Measurements from ENCODE around the gene SLC39A2.
"Not testable (repeated sequence)": the region's sequence is repeated elsewhere in the genome, so short reads cannot be mapped to it uniquely, and the experiment has no call there.

Gene SLC39A2

GRCh38 chr14:20998674-20999366, at the start of gene SLC39A2:
SLC39A2 (plus strand) TSS chr14:20999293; CDS start chr14:20999447, 154 bp downstream.
- no peak for DNase-seq

GRCh38 chr14:20954736-20955537, 44.2 kb upstream of the SLC39A2 start, which contains the start of gene RNASE2:
RNASE2 (plus strand) TSS chr14:20955487; CDS start chr14:20955772, 285 bp downstream.
- not testable (repeated sequence) for DNase-seq

GRCh38 chr14:20955538-20955873, 43.6 kb upstream of the SLC39A2 start:
- not testable (repeated sequence) for DNase-seq

- DNase-seq = no peak
Observed at GRCh38 chr14:20956376-20956976, 42.6 kb upstream of the SLC39A2 start.

GRCh38 chr14:20958946-20959345, 40.1 kb upstream of the SLC39A2 start:
- DNase-seq = not testable (repeated sequence)

- DNase-seq = no peak
Observed at GRCh38 chr14:20969336-20969735, 29.8 kb upstream of the SLC39A2 start.

GRCh38 chr14:20970647-20970982, 28.5 kb upstream of the SLC39A2 start:
- DNase-seq = no peak

- peak; percentile 88 for DNase-seq
Observed at GRCh38 chr14:20970983-20971704, 27.9 kb upstream of the SLC39A2 start.

GRCh38 chr14:20971705-20972021, 27.4 kb upstream of the SLC39A2 start:
- DNase-seq = no peak

- DNase-seq = no peak
Observed at GRCh38 chr14:20973501-20973900, 25.6 kb upstream of the SLC39A2 start.

- no peak for DNase-seq
Observed at GRCh38 chr14:20976291-20976690, 22.8 kb upstream of the SLC39A2 start.

- DNase-seq = no peak
Observed at GRCh38 chr14:20978687-20979086, 20.4 kb upstream of the SLC39A2 start.

GRCh38 chr14:20980906-20981305, 18.2 kb upstream of the SLC39A2 start:
- DNase-seq = no peak

- DNase-seq = no peak
Observed at GRCh38 chr14:20982646-20983369, 16.3 kb upstream of the SLC39A2 start.

GRCh38 chr14:20985650-20986049, 13.4 kb upstream of the SLC39A2 start:
- not testable (repeated sequence) for DNase-seq

GRCh38 chr14:20986811-20987210, 12.3 kb upstream of the SLC39A2 start:
- DNase-seq = no peak

- no peak for DNase-seq
Observed at GRCh38 chr14:20988717-20989470, 10.2 kb upstream of the SLC39A2 start.

- no peak for DNase-seq
Observed at GRCh38 chr14:20989471-20989786, 9.7 kb upstream of the SLC39A2 start.

GRCh38 chr14:20989787-20990600, 9.1 kb upstream of the SLC39A2 start, which contains the start of gene METTL17:
METTL17 (plus strand) TSS chr14:20989980; CDS start chr14:20990003, 23 bp downstream.
- DNase-seq = peak; percentile 89

- DNase-seq = no peak
Observed at GRCh38 chr14:20996521-20996920, 2.6 kb upstream of the SLC39A2 start.

GRCh38 chr14:20997115-20997514, 2.0 kb upstream of the SLC39A2 start:
- DNase-seq = no peak

Measured in stimulated activated CD8-positive, alpha-beta memory T cell treated with anti-CD3 and anti-CD28 coated beads, Interleukin-4, amount 100 ng/mL, for 48 hours (primary cell).